SK-N-SH treated with all-trans-retinoic acid at 6 μM for 48 hours (cell line): ENCODE results near the gene LILRB5.

ENCODE experiments used
- ATAC-seq: fragments of 200-7000 bp; cut with Tn5 transposase; 3 replicates; pipeline ENCODE4 v1.9.1; 2020; ENCODE audit warnings: mild to moderate bottlenecking, moderate library complexity
- BACH2 ChIP-seq: fragments of 250-450 bp; sonication (Bioruptor Pico); IDR thresholded peaks from 2 replicates; pipeline ENCODE4 v1.9.0; 2021; ENCODE audit warnings: mild to moderate bottlenecking, borderline replicate concordance
- CREB5 ChIP-seq: fragments of 250-450 bp; sonication (Bioruptor Pico); IDR thresholded peaks from 2 replicates; pipeline ENCODE4 v1.5.1; 2020; ENCODE audit warnings: low read depth, mild to moderate bottlenecking, moderate library complexity
- CSDC2 ChIP-seq: fragments of 250-450 bp; sonication (Bioruptor Pico); IDR thresholded peaks from 2 replicates; pipeline ENCODE4 v1.5.0; 2020; ENCODE audit warnings: mild to moderate bottlenecking, moderate library complexity
- CSRNP3 ChIP-seq: fragments of 250-450 bp; sonication (Bioruptor Pico); IDR thresholded peaks from 2 replicates; pipeline ENCODE4 v1.5.1; 2021; ENCODE audit warnings: mild to moderate bottlenecking, moderate library complexity
- GLIS3 ChIP-seq: fragments of 250-450 bp; sonication (Bioruptor Pico); IDR thresholded peaks from 2 replicates; pipeline ENCODE4 v1.5.0; 2020; ENCODE audit warnings: mild to moderate bottlenecking, moderate library complexity
- ISL1 ChIP-seq: fragments of 250-450 bp; sonication (Bioruptor Pico); IDR thresholded peaks from 2 replicates; pipeline ENCODE4 v2.1.2; 2022; ENCODE audit warnings: mild to moderate bottlenecking, moderate library complexity
- TOX ChIP-seq: fragments of 250-450 bp; sonication (Bioruptor Pico); IDR thresholded peaks from 2 replicates; pipeline ENCODE4 v1.8.0; 2021; ENCODE audit warnings: mild to moderate bottlenecking, moderate library complexity, borderline replicate concordance
- TSHZ2 ChIP-seq: fragments of 250-450 bp; sonication (Bioruptor Pico); IDR thresholded peaks from 2 replicates; pipeline ENCODE4 v1.5.0; 2020; ENCODE audit warnings: mild to moderate bottlenecking, moderate library complexity
- ZC3H10 ChIP-seq: fragments of 250-450 bp; sonication (Bioruptor Pico); IDR thresholded peaks from 2 replicates; pipeline ENCODE4 v1.5.1; 2021; ENCODE audit warnings: mild to moderate bottlenecking, moderate library complexity
- ZFP3 ChIP-seq: fragments of 250-450 bp; sonication (Bioruptor Pico); IDR thresholded peaks from 2 replicates; pipeline ENCODE4 v1.5.0; 2020; ENCODE audit warnings: mild to moderate bottlenecking, moderate library complexity
- ZFP30 ChIP-seq: fragments of 450-650 bp; formaldehyde crosslinking; IDR thresholded peaks from 2 replicates; pipeline ENCODE4 v1.5.0; 2022; ENCODE audit warnings: mild to moderate bottlenecking, moderate library complexity
- ZNF70 ChIP-seq: fragments of 450-650 bp; formaldehyde crosslinking; IDR thresholded peaks from 2 replicates; pipeline ENCODE4 v1.5.0; 2020; ENCODE audit warnings: mild to moderate bottlenecking, moderate library complexity
- ZNF8 ChIP-seq: fragments of 450-650 bp; formaldehyde crosslinking; IDR thresholded peaks from 2 replicates; pipeline ENCODE4 v1.5.0; 2020; ENCODE audit warnings: mild to moderate bottlenecking, moderate library complexity
- TF ChIP-seq, protein P1 (sequence below): fragments of 250-450 bp; sonication (Bioruptor Pico); IDR thresholded peaks from 2 replicates; pipeline ENCODE4 v1.8.0; 2020; ENCODE audit warnings: mild to moderate bottlenecking, moderate library complexity, borderline replicate concordance

The LILRB5 gene

DNA sequence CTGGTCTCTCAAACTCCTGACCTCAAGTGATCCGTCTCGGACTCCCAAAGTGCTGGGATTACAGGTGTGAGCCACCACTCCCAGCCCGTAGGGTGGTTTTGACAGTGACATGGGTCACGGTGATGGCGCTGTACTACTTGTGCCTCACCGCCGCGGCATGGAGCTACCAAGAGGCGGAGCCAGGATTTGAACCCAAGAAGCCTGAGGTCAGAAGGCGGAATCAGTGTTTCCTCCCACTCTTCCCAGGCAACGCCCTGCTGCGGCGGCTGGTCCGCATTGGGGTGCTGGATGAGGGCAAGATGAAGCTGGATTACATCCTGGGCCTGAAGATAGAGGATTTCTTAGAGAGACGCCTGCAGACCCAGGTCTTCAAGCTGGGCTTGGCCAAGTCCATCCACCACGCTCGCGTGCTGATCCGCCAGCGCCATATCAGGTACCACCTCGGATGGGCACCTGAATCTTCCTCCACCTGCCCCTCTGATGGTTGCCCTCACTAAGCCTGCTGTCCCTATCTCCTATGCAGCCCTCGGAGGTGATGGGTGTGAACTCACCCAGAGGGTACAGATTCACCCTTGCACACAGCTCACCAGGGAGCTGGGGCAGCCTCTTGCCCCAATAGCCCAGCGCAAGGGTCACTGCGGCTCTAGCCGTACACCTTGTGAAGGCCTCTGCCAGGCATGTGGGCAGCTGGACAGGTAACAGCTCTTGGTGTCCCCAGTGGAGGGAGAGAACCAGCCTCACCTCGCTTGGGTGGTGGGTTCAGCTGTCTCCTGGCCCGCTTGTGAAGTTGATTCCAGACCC lies 50.8 kb downstream of the LILRB5 start:
- no peak for TF ChIP-seq ZFP30 (CRISPR knock-in tag)
- no peak for TF ChIP-seq ZFP3 (CRISPR knock-in tag)
- no peak for TF ChIP-seq CREB5 (CRISPR knock-in tag)
- TF ChIP-seq, protein P1, sequence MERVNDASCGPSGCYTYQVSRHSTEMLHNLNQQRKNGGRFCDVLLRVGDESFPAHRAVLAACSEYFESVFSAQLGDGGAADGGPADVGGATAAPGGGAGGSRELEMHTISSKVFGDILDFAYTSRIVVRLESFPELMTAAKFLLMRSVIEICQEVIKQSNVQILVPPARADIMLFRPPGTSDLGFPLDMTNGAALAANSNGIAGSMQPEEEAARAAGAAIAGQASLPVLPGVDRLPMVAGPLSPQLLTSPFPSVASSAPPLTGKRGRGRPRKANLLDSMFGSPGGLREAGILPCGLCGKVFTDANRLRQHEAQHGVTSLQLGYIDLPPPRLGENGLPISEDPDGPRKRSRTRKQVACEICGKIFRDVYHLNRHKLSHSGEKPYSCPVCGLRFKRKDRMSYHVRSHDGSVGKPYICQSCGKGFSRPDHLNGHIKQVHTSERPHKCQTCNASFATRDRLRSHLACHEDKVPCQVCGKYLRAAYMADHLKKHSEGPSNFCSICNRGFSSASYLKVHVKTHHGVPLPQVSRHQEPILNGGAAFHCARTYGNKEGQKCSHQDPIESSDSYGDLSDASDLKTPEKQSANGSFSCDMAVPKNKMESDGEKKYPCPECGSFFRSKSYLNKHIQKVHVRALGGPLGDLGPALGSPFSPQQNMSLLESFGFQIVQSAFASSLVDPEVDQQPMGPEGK = no peak
- no peak for TF ChIP-seq BACH2 (CRISPR knock-in tag)
- TF ChIP-seq TSHZ2 (CRISPR knock-in tag) = no peak
- no peak for TF ChIP-seq ZNF8 (CRISPR knock-in tag)
- no peak for TF ChIP-seq ZNF70 (CRISPR knock-in tag)
- TF ChIP-seq ISL1 (CRISPR knock-in tag) = no peak
- TF ChIP-seq TOX (CRISPR knock-in tag) = no peak
- TF ChIP-seq CSRNP3 = no peak
- no peak for ATAC-seq

GRCh38 chr19:54204767-54205468 lies 52.2 kb downstream of the LILRB5 start:
- TF ChIP-seq ZC3H10 = no peak
- no peak for TF ChIP-seq GLIS3 (CRISPR knock-in tag)
- TF ChIP-seq CSDC2 = no peak
- no peak for TF ChIP-seq ISL1 (CRISPR knock-in tag)
- no peak for TF ChIP-seq TSHZ2 (CRISPR knock-in tag)
- TF ChIP-seq CSRNP3 = no peak
- TF ChIP-seq ZNF70 (CRISPR knock-in tag) = no peak
- TF ChIP-seq, protein P1 = no peak
- TF ChIP-seq ZFP3 (CRISPR knock-in tag) = no peak

More at GRCh38 chr19:54204767-54205468, 52.2 kb downstream of the LILRB5 start:
- no peak for ATAC-seq
